GM12864 (cell line): ENCODE results near the gene APOBEC3B.

Experiments
- DNase-seq: peaks from one replicate; pipeline ENCODE4 v3.0.0-alpha.2; 2011; ENCODE audit warnings: low read depth
- H3K4me3 ChIP-seq: 2 replicates; pipeline ENCODE4 v1.5.1; 2011; ENCODE audit warnings: mild to moderate bottlenecking, low read depth, low read length, control low read depth
- TF ChIP-seq, protein P1 (sequence below): IDR thresholded peaks from 2 replicates; pipeline ENCODE4 v1.5.1; 2011; ENCODE audit warnings: low read depth, mild to moderate bottlenecking, moderate library complexity, low read length, control low read depth, inconsistent platforms; ENCODE audit errors: missing control alignments

Gene APOBEC3B

DNA sequence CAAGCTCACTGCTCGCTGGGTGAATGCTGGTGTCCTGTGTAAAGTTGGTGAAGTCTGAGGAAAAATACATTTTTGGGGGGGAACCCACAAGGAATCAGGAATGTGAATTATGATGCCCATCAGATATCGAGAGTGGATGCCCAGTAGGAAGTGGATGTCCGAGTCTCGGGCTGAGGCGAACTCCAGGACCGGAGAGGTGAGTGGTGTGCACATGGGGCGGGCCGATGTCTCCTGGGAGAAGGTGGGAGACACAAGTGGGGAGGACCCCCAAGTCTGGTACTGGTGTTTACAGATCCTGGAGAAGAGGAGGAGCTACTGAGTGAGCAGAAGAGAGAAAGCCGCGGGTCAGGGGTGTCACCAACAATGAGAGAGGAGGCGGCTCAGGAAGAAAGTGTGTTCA, 43.9 kb upstream of the APOBEC3B start:
- TF ChIP-seq, protein P1, sequence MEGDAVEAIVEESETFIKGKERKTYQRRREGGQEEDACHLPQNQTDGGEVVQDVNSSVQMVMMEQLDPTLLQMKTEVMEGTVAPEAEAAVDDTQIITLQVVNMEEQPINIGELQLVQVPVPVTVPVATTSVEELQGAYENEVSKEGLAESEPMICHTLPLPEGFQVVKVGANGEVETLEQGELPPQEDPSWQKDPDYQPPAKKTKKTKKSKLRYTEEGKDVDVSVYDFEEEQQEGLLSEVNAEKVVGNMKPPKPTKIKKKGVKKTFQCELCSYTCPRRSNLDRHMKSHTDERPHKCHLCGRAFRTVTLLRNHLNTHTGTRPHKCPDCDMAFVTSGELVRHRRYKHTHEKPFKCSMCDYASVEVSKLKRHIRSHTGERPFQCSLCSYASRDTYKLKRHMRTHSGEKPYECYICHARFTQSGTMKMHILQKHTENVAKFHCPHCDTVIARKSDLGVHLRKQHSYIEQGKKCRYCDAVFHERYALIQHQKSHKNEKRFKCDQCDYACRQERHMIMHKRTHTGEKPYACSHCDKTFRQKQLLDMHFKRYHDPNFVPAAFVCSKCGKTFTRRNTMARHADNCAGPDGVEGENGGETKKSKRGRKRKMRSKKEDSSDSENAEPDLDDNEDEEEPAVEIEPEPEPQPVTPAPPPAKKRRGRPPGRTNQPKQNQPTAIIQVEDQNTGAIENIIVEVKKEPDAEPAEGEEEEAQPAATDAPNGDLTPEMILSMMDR = no peak
- DNase-seq = no peak
- H3K4me3 ChIP-seq = no peak overlapping the region

DNA sequence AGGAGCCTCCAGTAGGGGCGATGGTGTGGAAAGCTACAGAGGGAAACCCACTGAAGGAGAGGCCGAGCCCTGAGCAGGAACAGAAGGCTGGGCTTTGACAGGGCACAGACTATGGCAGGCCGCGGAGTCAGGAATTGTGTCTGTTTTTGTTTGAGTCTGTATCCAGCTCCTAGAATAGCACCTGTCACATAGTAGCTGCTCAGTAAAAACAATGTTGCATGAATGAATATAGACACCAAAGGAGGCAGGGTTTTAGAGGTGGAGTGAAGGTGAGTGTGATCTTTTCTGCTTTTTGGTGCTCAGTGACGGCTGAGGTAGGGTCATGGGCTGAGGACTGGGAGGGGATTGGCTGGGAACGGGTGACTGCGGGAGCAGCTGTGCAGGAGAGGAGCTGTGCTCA, 43.2 kb upstream of the APOBEC3B start:
- TF ChIP-seq, protein P1 = no peak
- no peak for DNase-seq
- no peak overlapping the region for H3K4me3 ChIP-seq

DNA sequence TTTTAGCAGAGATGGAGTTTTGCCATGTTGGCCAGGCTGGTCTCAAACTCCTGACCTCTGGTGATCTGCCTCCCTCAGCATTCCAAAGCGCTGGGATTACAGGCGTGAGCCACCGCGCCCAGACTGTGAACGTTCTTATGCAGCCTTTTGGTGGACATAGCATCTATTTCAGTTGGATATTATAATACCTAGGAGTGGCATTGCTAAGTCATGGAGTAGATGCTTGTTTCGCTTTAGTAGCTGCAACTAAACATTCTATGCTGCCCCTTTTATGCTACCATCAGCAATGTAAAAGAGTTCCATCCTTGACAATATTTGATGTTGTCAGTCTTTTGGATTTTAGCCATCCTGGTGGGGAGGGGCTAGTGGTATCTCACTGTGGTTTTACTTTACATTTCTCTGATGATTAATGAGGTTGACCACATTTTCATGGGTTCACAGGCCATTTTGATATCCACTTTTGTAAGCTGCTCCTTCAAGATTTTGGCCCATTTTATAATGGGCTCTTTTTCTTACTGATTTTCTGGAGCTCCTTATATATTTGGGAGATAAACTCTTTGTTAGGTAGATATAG, 41.2 kb upstream of the APOBEC3B start:
- TF ChIP-seq, protein P1 = no peak
- H3K4me3 ChIP-seq = no peak overlapping the region
- DNase-seq = no peak

DNA sequence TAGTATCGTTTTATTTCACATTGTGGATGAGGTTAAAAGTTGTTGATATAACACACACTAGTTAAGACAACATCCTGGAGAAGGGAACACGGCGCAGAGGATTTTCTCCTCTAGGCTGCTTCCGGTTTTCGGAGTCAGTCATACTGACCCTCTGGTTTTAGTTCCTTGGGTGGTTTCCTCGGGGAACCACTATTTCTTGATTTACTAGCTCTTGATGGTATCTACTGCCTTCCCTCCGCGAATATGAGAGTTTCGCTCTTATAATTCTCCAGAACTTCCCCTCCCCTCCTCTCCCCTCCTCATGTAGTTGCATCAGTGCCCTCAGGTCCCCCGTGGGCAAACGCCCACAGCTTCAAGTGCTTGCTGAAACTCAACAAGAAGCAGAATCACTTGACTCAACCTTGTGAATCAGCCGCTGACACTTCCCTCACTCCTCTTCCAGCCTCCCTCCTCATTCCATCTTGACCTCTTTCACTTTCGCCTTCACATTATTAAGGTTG, 40.6 kb upstream of the APOBEC3B start:
- TF ChIP-seq, protein P1 = no peak
- DNase-seq = peak; percentile 83
- peak overlapping the region; percentile 29; the same call in 1 of the 2 replicates for H3K4me3 ChIP-seq

DNA sequence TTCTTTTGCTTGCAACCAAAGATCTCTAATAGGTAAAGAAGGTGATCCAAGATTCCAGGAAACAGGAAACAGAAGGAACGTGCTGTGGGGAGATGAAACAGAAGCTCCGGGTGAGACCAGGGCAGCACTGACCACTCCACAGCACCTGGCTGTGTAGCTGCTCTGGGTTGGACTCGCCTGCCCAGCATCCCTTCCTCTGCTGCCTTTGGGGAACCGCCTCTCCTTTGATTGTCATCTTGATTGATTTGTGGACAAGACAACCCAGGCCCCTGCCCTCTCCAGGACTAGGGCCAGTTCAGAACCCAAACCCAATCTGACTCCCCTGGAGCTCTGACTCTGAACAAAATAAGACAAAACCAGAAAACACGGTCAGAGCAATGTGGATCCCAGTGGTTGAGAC, 39.4 kb upstream of the APOBEC3B start:
- TF ChIP-seq, protein P1 = no peak

DNA sequence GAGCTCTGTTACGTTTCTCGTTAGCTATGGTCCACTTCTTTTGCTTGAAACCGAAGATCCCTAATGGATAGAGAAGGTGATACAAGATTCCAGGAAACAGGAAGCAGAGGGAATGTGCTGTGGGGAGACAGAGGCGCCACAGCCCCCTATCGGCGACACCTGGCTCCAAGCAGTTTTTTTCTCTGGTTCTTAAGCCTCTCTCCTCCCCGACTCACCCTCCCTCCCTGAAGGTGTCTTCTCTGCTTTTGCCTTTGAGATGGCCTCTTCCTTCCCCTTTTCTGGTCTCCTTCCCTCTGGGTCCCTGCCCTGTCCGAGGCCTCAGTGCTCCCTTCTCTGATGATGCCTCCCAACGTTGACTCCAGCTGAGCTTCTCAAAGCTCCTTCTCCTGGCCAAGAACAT, 38.9 kb upstream of the APOBEC3B start:
- TF ChIP-seq, protein P1 = peak; percentile 63
- H3K4me3 ChIP-seq = no peak overlapping the region
- no peak for DNase-seq

More for the DNA sequence above, 39.4 kb upstream of the APOBEC3B start:
- no peak for DNase-seq
- no peak overlapping the region for H3K4me3 ChIP-seq

DNA sequence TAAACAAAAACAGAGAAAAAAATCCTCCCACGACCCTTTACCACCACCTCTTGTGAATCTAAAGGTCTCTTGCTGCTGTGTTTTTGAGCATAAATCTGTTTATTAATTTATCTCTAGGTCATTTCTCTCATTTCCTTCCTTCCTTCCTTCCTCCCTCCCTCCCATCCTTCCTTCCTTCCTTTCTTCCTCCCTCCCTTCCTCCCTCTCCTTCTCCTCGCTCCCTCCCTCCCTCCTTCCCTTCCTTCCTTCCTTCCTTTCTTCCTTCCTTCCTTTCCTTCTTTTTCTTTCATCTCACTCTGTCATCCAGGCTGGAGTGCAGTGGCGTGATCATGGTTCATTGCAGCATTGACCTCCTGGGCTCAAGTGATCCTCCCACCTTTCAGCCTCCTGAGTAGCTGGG, 38.3 kb upstream of the APOBEC3B start:
- no peak for DNase-seq
- H3K4me3 ChIP-seq = no peak overlapping the region
- TF ChIP-seq, protein P1 = no peak
